Prostate gland (tissue), 2 donors: ENCODE measurements around the gene TPST1.
"Not testable (repeated sequence)": the region's sequence is repeated elsewhere in the genome, so short reads cannot be mapped to it uniquely, and the experiment has no call there.

ENCODE experiments used
- POLR2A ChIP-seq: fragments of 450-650 bp; IDR thresholded peaks from one replicate; pipeline ENCODE4 v1.6.1; 2016; ENCODE audit warnings: antibody characterized with exemption, mild to moderate bottlenecking
- POLR2AphosphoS5 ChIP-seq: sonication (generic); formaldehyde crosslinking; IDR thresholded peaks from one replicate; pipeline ENCODE4 v1.6.1; 2017; ENCODE audit warnings: antibody characterized with exemption
- TF ChIP-seq, protein P1 (sequence below), 4 experiments: fragments of 200-600 bp in 2 of 4; fragments of 450-650 bp in 2 of 4; sonication (generic) in 2 of 4; IDR thresholded peaks; 1 replicate in 3 of 4; 2 replicates in 1 of 4; pipeline ENCODE4 v1.5.1; 2016 to 2019; ENCODE audit warnings: antibody characterized with exemption in 4 of 4, mild to moderate bottlenecking in 2 of 4, moderate library complexity in 2 of 4

- TF ChIP-seq, protein P1, sequence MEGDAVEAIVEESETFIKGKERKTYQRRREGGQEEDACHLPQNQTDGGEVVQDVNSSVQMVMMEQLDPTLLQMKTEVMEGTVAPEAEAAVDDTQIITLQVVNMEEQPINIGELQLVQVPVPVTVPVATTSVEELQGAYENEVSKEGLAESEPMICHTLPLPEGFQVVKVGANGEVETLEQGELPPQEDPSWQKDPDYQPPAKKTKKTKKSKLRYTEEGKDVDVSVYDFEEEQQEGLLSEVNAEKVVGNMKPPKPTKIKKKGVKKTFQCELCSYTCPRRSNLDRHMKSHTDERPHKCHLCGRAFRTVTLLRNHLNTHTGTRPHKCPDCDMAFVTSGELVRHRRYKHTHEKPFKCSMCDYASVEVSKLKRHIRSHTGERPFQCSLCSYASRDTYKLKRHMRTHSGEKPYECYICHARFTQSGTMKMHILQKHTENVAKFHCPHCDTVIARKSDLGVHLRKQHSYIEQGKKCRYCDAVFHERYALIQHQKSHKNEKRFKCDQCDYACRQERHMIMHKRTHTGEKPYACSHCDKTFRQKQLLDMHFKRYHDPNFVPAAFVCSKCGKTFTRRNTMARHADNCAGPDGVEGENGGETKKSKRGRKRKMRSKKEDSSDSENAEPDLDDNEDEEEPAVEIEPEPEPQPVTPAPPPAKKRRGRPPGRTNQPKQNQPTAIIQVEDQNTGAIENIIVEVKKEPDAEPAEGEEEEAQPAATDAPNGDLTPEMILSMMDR (IDR thresholded peaks at IDR 0.05) = not testable (repeated sequence)
- not testable (repeated sequence) for TF ChIP-seq POLR2AphosphoS5, POLR2A
These were observed 169.2 kb downstream of the TPST1 start for GRCh38 chr7:66374141-66374840.
